ENCODE measurements around the gene KCNMA1. TPM values are rescaled to one million over a fixed set of nuclear protein-coding genes. Genes with fewer than 3 reads are reported as not detected.

The KCNMA1 gene
- total RNA-seq, 3 donors from 2014 or later = 13.6 to 37.8 (median 15.1) TPM

GRCh38 chr10:77550378-77550777, 87.2 kb downstream of the KCNMA1 start:
- intact Hi-C loops (cut with DNase I; ENCODE audit: low total_unique reads) = no loop called here

GRCh38 chr10:77548671-77549070, 88.9 kb downstream of the KCNMA1 start:
- Histone ChIP-seq H3K27me3 (no peaks in the 10 kb centered on the region), H3K36me3 (no peaks in the 10 kb centered on the region), H3K4me1 (no peaks in the 10 kb centered on the region), H3K4me3 (no peak overlapping the region), H3K9me3 (no peaks in the 10 kb centered on the region), H3K27ac (no peak overlapping the region)
- DNase-seq (ENCODE audit: low spot score in 2 of 2) = no peak
- no peak for TF ChIP-seq POLR2A (IDR thresholded peaks at IDR 0.05)
- no peak for TF ChIP-seq POLR2AphosphoS5 (IDR thresholded peaks at IDR 0.05)
- no peak for TF ChIP-seq CTCF (IDR thresholded peaks at IDR 0.05)
- intact Hi-C loops (cut with DNase I; ENCODE audit: low total_unique reads) = no loop called here

More at GRCh38 chr10:77550378-77550777, 87.2 kb downstream of the KCNMA1 start:
- TF ChIP-seq POLR2AphosphoS5 (IDR thresholded peaks at IDR 0.05) = no peak
- no peak for TF ChIP-seq POLR2A (IDR thresholded peaks at IDR 0.05)
- no peak for TF ChIP-seq CTCF (IDR thresholded peaks at IDR 0.05)
- H3K27ac ChIP-seq = peak overlapping the region in 1 of 2 donors; percentile 32
- no peaks in the 10 kb centered on the region for H3K9me3 ChIP-seq
- no peak overlapping the region for H3K4me3 ChIP-seq
- no peaks in the 10 kb centered on the region for H3K4me1 ChIP-seq
- H3K27me3 ChIP-seq = no peaks in the 10 kb centered on the region
- DNase-seq (ENCODE audit: low spot score in 2 of 2) = no peak
- H3K36me3 ChIP-seq = no peaks in the 10 kb centered on the region

GRCh38 chr10:77548157-77548556, 89.5 kb downstream of the KCNMA1 start:
- no peaks in the 10 kb centered on the region for H3K27me3 ChIP-seq
- DNase-seq (ENCODE audit: low spot score in 2 of 2) = no peak
- H3K9me3 ChIP-seq = no peaks in the 10 kb centered on the region
- H3K4me3 ChIP-seq = no peak overlapping the region
- no peaks in the 10 kb centered on the region for H3K36me3 ChIP-seq
- intact Hi-C loops (cut with DNase I; ENCODE audit: low total_unique reads) = no loop called here
- TF ChIP-seq POLR2A (IDR thresholded peaks at IDR 0.05) (no peak), POLR2AphosphoS5 (IDR thresholded peaks at IDR 0.05) (no peak), CTCF (IDR thresholded peaks at IDR 0.05) (no peak)
- H3K27ac ChIP-seq = no peak overlapping the region
- no peaks in the 10 kb centered on the region for H3K4me1 ChIP-seq

- TF ChIP-seq CTCF (IDR thresholded peaks at IDR 0.05) (no peak), POLR2AphosphoS5 (IDR thresholded peaks at IDR 0.05) (no peak), POLR2A (IDR thresholded peaks at IDR 0.05) (no peak)
- H3K4me3 ChIP-seq = no peak overlapping the region
- intact Hi-C loops (cut with DNase I; ENCODE audit: low total_unique reads) = no loop called here
- no peaks in the 10 kb centered on the region for H3K36me3 ChIP-seq
- DNase-seq (ENCODE audit: low spot score in 2 of 2) = no peak
- H3K27me3 ChIP-seq = no peaks in the 10 kb centered on the region
- H3K4me1 ChIP-seq = no peaks in the 10 kb centered on the region
- H3K27ac ChIP-seq = no peak overlapping the region
- no peaks in the 10 kb centered on the region for H3K9me3 ChIP-seq
Measured at GRCh38 chr10:77547307-77548050, 90.1 kb downstream of the KCNMA1 start.

- Histone ChIP-seq H3K27me3 (no peaks in the 10 kb centered on the region), H3K9me3 (peaks cover 0 to 8% of the 10 kb centered on the region in 2 donors), H3K4me3 (no peak overlapping the region), H3K27ac (no peak overlapping the region), H3K4me1 (no peaks in the 10 kb centered on the region), H3K36me3 (no peaks in the 10 kb centered on the region)
- TF ChIP-seq POLR2AphosphoS5 (IDR thresholded peaks at IDR 0.05) (no peak), CTCF (IDR thresholded peaks at IDR 0.05) (no peak), POLR2A (IDR thresholded peaks at IDR 0.05) (no peak)
- intact Hi-C loops (cut with DNase I; ENCODE audit: low total_unique reads) = no loop called here
- DNase-seq (ENCODE audit: low spot score in 2 of 2) = no peak
Measured at GRCh38 chr10:77546042-77546441, 91.6 kb downstream of the KCNMA1 start.
